Karpas-422 (cell line): Measurements from ENCODE around the gene WTIP. TPM values are rescaled to one million over a fixed set of nuclear protein-coding genes. Genes with fewer than 3 reads are reported as not detected.
"Not testable (repeated sequence)": the region's sequence is repeated elsewhere in the genome, so short reads cannot be mapped to it uniquely, and the experiment has no call there.

Experiments
- DNase-seq: peaks from one replicate; pipeline ENCODE4 v3.0.0-alpha.2; 2015
- H2AFZ ChIP-seq: fragments of 200-600 bp; sonication (generic); 2 replicates; pipeline ENCODE4 v1.6.1; 2014; ENCODE audit warnings: antibody characterized with exemption, low read length, mixed read lengths
- H3K27ac ChIP-seq: fragments of 200-600 bp; sonication (generic); 2 replicates; pipeline ENCODE4 v1.5.1; 2014; ENCODE audit warnings: mild to moderate bottlenecking, low read length, moderate library complexity
- H3K27me3 ChIP-seq: fragments of 200-600 bp; sonication (generic); 2 replicates; pipeline ENCODE4 v1.6.1; 2014; ENCODE audit warnings: low read length, mixed read lengths
- H3K36me3 ChIP-seq: fragments of 200-600 bp; sonication (generic); 2 replicates; pipeline ENCODE4 v1.6.1; 2014; ENCODE audit warnings: low read length, mixed read lengths; ENCODE audit not compliant: insufficient read depth
- H3K4me1 ChIP-seq: fragments of 200-600 bp; sonication (generic); 2 replicates; pipeline ENCODE4 v1.6.1; 2014; ENCODE audit warnings: mild to moderate bottlenecking, low read length, mixed read lengths
- H3K4me2 ChIP-seq: fragments of 200-600 bp; sonication (generic); 2 replicates; pipeline ENCODE4 v1.6.1; 2014; ENCODE audit warnings: low read length, low read depth, mild to moderate bottlenecking; ENCODE audit not compliant: poor library complexity, severe bottlenecking
- H3K4me3 ChIP-seq: fragments of 200-600 bp; sonication (generic); 2 replicates; pipeline ENCODE4 v1.5.1; 2014; ENCODE audit warnings: mild to moderate bottlenecking, antibody characterized with exemption, low read length, mixed read lengths
- H3K79me2 ChIP-seq: fragments of 200-600 bp; sonication (generic); 2 replicates; pipeline ENCODE4 v1.6.1; 2014; ENCODE audit warnings: mild to moderate bottlenecking, low read length, mixed read lengths
- H3K9ac ChIP-seq: fragments of 200-600 bp; sonication (generic); 2 replicates; pipeline ENCODE4 v1.6.0; 2014; ENCODE audit warnings: low read length
- H3K9me2 ChIP-seq: fragments of 200-600 bp; sonication (generic), shearing (Covaris generic); replicated peaks from 2 replicates; pipeline ENCODE4 v1.6.0; 2014; ENCODE audit warnings: mild to moderate bottlenecking, low read length, moderate library complexity; ENCODE audit not compliant: insufficient read depth
- H3K9me3 ChIP-seq: fragments of 300-700, 200-600 bp; sonication (generic); 2 replicates; pipeline ENCODE4 v1.6.1; 2014; ENCODE audit warnings: low read length, mixed read lengths
- H4K20me1 ChIP-seq: fragments of 200-600 bp; sonication (generic); 2 replicates; pipeline ENCODE4 v1.6.1; 2014; ENCODE audit warnings: mild to moderate bottlenecking, antibody characterized with exemption, low read length, low read depth; ENCODE audit not compliant: insufficient read depth
- total RNA-seq: library from RNA; depleted of rRNA; stranded (reverse); fragments of >200 nt; shearing (Covaris generic); gene quantifications from 2 replicates; pipeline ENCODE4 v1.2.3, GENCODE V29; 2014; ENCODE audit warnings: low replicate concordance

Gene WTIP
- total RNA-seq, 1 experiment from 2014 or later = 1.1 TPM

GRCh38 chr19:34457446-34457845 is 24.1 kb upstream of the WTIP start:
- H3K4me1 ChIP-seq = peaks cover 48% of the 10 kb centered on the region

GRCh38 chr19:34458677-34459076 is 22.9 kb upstream of the WTIP start:
- Histone ChIP-seq H3K4me2 (peak overlapping the region; percentile 43), H3K27ac (peak overlapping the region; percentile 68), H2AFZ (no peak overlapping the region), H3K9ac (peak overlapping the region; percentile 3; the same call in 1 of the 2 replicates), H3K79me2 (peaks cover 83% of the 10 kb centered on the region), H3K4me3 (no peak overlapping the region), H3K9me3 (no peaks in the 10 kb centered on the region), H4K20me1 (peaks cover 44% of the 10 kb centered on the region), H3K27me3 (no peaks in the 10 kb centered on the region), H3K4me1 (peaks cover 48% of the 10 kb centered on the region), H3K9me2 (no peaks in the 10 kb centered on the region), H3K36me3 (peaks cover 68% of the 10 kb centered on the region)
- no peak for DNase-seq

More at GRCh38 chr19:34457446-34457845, 24.1 kb upstream of the WTIP start:
- Histone ChIP-seq H3K4me2 (peak overlapping the region; percentile 14), H4K20me1 (peaks cover 44% of the 10 kb centered on the region), H3K9ac (no peak overlapping the region), H3K27me3 (no peaks in the 10 kb centered on the region), H2AFZ (no peak overlapping the region), H3K36me3 (peaks cover 71% of the 10 kb centered on the region), H3K4me3 (no peak overlapping the region), H3K9me2 (no peaks in the 10 kb centered on the region), H3K27ac (peak overlapping the region; percentile 18; the same call in 1 of the 2 replicates), H3K79me2 (peaks cover 87% of the 10 kb centered on the region), H3K9me3 (no peaks in the 10 kb centered on the region)
- DNase-seq = peak; percentile 77

- H2AFZ ChIP-seq = no peak overlapping the region
- DNase-seq = no peak
- peaks cover 61% of the 10 kb centered on the region for H3K36me3 ChIP-seq
- H3K9me3 ChIP-seq = no peaks in the 10 kb centered on the region
- H3K9ac ChIP-seq = no peak overlapping the region
- no peaks in the 10 kb centered on the region for H3K27me3 ChIP-seq
- H3K4me2 ChIP-seq = peak overlapping the region; percentile 43
- H3K9me2 ChIP-seq = no peaks in the 10 kb centered on the region
- no peak overlapping the region for H3K4me3 ChIP-seq
- peak overlapping the region; percentile 68 for H3K27ac ChIP-seq
- H3K79me2 ChIP-seq = peaks cover 77% of the 10 kb centered on the region
- peaks cover 45% of the 10 kb centered on the region for H3K4me1 ChIP-seq
- H4K20me1 ChIP-seq = peaks cover 44% of the 10 kb centered on the region
These were observed 21.9 kb upstream of the WTIP start for GRCh38 chr19:34459614-34460013.

GRCh38 chr19:34461375-34462100 is 20.0 kb upstream of the WTIP start:
- Histone ChIP-seq H3K79me2 (peaks cover 72% of the 10 kb centered on the region), H3K9me3 (no peaks in the 10 kb centered on the region), H4K20me1 (peaks cover 36% of the 10 kb centered on the region), H3K9ac (no peak overlapping the region), H3K27me3 (no peaks in the 10 kb centered on the region), H3K4me3 (no peak overlapping the region), H3K4me1 (peaks cover 32% of the 10 kb centered on the region), H2AFZ (no peak overlapping the region), H3K4me2 (no peak overlapping the region), H3K9me2 (no peaks in the 10 kb centered on the region), H3K36me3 (peaks cover 68% of the 10 kb centered on the region), H3K27ac (no peak overlapping the region)
- no peak for DNase-seq

GRCh38 chr19:34464785-34465184 is 16.8 kb upstream of the WTIP start:
- not testable (repeated sequence) for H3K4me2 ChIP-seq, H3K4me3 ChIP-seq, H3K27me3 ChIP-seq, DNase-seq, H3K9ac ChIP-seq, H3K4me1 ChIP-seq, H3K27ac ChIP-seq, H3K9me2 ChIP-seq, H3K9me3 ChIP-seq, H2AFZ ChIP-seq
- peaks cover 76% of the 10 kb centered on the region for H3K36me3 ChIP-seq
- peaks cover 45% of the 10 kb centered on the region for H3K79me2 ChIP-seq
- H4K20me1 ChIP-seq = peaks cover 19% of the 10 kb centered on the region

GRCh38 chr19:34468409-34468808 is 13.1 kb upstream of the WTIP start:
- Histone ChIP-seq H3K9ac (no peak overlapping the region), H3K27ac (no peak overlapping the region), H3K36me3 (peaks cover 64% of the 10 kb centered on the region), H3K27me3 (no peaks in the 10 kb centered on the region), H3K4me2 (no peak overlapping the region), H3K79me2 (peaks cover 13% of the 10 kb centered on the region), H3K9me3 (no peaks in the 10 kb centered on the region), H4K20me1 (no peaks in the 10 kb centered on the region), H3K4me1 (no peaks in the 10 kb centered on the region), H2AFZ (no peak overlapping the region), H3K4me3 (no peak overlapping the region), H3K9me2 (no peaks in the 10 kb centered on the region)
- DNase-seq = no peak

GRCh38 chr19:34469026-34469425 is 12.5 kb upstream of the WTIP start:
- not testable (repeated sequence) for H3K9me3 ChIP-seq, DNase-seq, H3K9me2 ChIP-seq, H4K20me1 ChIP-seq, H3K4me1 ChIP-seq, H3K79me2 ChIP-seq, H3K4me2 ChIP-seq, H3K27me3 ChIP-seq, H3K4me3 ChIP-seq, H3K9ac ChIP-seq, H3K27ac ChIP-seq, H2AFZ ChIP-seq
- peaks cover 59% of the 10 kb centered on the region for H3K36me3 ChIP-seq

GRCh38 chr19:34471906-34472700 is 9.5 kb upstream of the WTIP start:
- DNase-seq = no peak

More at GRCh38 chr19:34471906-34472700, 9.5 kb upstream of the WTIP start:
- Histone ChIP-seq H3K4me1 (no peaks in the 10 kb centered on the region), H3K4me2 (no peak overlapping the region), H3K9me2 (no peaks in the 10 kb centered on the region), H3K79me2 (no peaks in the 10 kb centered on the region), H3K36me3 (peaks cover 41% of the 10 kb centered on the region; the same call in 1 of the 2 replicates), H3K9ac (no peak overlapping the region), H3K27ac (no peak overlapping the region), H4K20me1 (no peaks in the 10 kb centered on the region), H3K9me3 (no peaks in the 10 kb centered on the region), H3K4me3 (no peak overlapping the region), H3K27me3 (no peaks in the 10 kb centered on the region), H2AFZ (no peak overlapping the region)
